ENCODE data around the gene FUT1. TPM values are rescaled to one million over a fixed set of nuclear protein-coding genes. Genes with fewer than 3 reads are reported as not detected.

Gene FUT1
- total and polyA plus RNA-seq, 9 of the 15 experiments (the other 6 are each of a cell fraction or from before 2014, with no cell fraction given), result 2.3 to 18.5 (median 8.8) TPM

GRCh38 chr19:48703316-48703715 is 49.1 kb downstream of the FUT1 start:
- ChIA-PET CTCF (ENCODE audit: low intra/inter-chr PET ratio) (no interaction called here), POLR2A (no interaction called here)
- DNase-seq (ENCODE audit: extremely low read depth in 1 of 4, low spot score in 3 of 4) (no peak), ATAC-seq (no peak), FAIRE-seq (no peak)
- in situ Hi-C loops (cut with MboI) (no loop called here), intact Hi-C loops (cut with micrococcal nuclease) (no loop called here)
- Histone ChIP-seq H3K4me3 (no peak overlapping the region), H3K27me3 (ENCODE audit: control insufficient read depth in 2 of 2, insufficient read depth in 2 of 2, low read length in 2 of 2) (no peaks in the 10 kb centered on the region), H2AFZ (ENCODE audit: low read depth, low read length) (no peak overlapping the region), H4K20me1 (replicated peaks; ENCODE audit: control insufficient read depth, insufficient read depth, low read length) (no peaks in the 10 kb centered on the region), H3K9me3 (replicated peaks; ENCODE audit: control insufficient read depth, insufficient read depth, low read depth, low read length) (no peaks in the 10 kb centered on the region), H3K36me3 (ENCODE audit: control insufficient read depth, insufficient read depth, low read length) (no peaks in the 10 kb centered on the region), H3K9ac (ENCODE audit: insufficient read depth in 1 of 2, low read depth in 2 of 2, low read length in 2 of 2) (no peak overlapping the region; a peak in 1 of 4 replicates), H3K27ac (ENCODE audit: extremely low read depth, low read depth, low read length) (no peak overlapping the region), H3K9me1 (ENCODE audit: control insufficient read depth, insufficient read depth, low read length) (no peaks in the 10 kb centered on the region), H3K4me2 (ENCODE audit: insufficient read depth, low read length) (no peak overlapping the region), H3K79me2 (ENCODE audit: control insufficient read depth, insufficient read depth, low read length) (no peaks in the 10 kb centered on the region), H3K4me1 (replicated peaks in 1 of 2; ENCODE audit: control insufficient read depth in 2 of 2, insufficient read depth in 2 of 2, low read length in 2 of 2) (peaks cover 4 to 13% of the 10 kb centered on the region in 2 experiments; a peak in 4 of 5 replicates)
- TF ChIP-seq BMI1 (IDR thresholded peaks at IDR 0.05; ENCODE audit: low read length) (no peak), KDM2B (CRISPR knock-in tag; IDR thresholded peaks at IDR 0.05) (no peak), MCM3 (IDR thresholded peaks at IDR 0.05) (no peak), SIN3B (IDR thresholded peaks at IDR 0.05; ENCODE audit: low read depth) (no peak), ETS2 (tag; IDR thresholded peaks at IDR 0.05; ENCODE audit: borderline replicate concordance, poor library complexity, severe bottlenecking) (no peak)
- TF ChIP-seq, protein P1, sequence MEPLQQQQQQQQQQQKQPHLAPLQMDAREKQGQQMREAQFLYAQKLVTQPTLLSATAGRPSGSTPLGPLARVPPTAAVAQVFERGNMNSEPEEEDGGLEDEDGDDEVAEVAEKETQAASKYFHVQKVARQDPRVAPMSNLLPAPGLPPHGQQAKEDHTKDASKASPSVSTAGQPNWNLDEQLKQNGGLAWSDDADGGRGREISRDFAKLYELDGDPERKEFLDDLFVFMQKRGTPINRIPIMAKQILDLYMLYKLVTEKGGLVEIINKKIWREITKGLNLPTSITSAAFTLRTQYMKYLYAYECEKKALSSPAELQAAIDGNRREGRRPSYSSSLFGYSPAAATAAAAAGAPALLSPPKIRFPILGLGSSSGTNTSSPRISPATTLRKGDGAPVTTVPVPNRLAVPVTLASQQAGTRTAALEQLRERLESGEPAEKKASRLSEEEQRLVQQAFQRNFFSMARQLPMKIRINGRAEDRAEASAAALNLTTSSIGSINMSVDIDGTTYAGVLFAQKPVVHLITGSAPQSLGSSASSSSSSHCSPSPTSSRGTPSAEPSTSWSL (CRISPR knock-in tag; IDR thresholded peaks at IDR 0.05; ENCODE audit: borderline replicate concordance), result no peak
- TF ChIP-seq, protein P2, sequence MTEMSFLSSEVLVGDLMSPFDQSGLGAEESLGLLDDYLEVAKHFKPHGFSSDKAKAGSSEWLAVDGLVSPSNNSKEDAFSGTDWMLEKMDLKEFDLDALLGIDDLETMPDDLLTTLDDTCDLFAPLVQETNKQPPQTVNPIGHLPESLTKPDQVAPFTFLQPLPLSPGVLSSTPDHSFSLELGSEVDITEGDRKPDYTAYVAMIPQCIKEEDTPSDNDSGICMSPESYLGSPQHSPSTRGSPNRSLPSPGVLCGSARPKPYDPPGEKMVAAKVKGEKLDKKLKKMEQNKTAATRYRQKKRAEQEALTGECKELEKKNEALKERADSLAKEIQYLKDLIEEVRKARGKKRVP (CRISPR knock-in tag; IDR thresholded peaks at IDR 0.05), result no peak
- 85% methylated on average over 21 of the region's 23 CpGs for WGBS (ENCODE audit: insufficient coverage, low coverage, missing lambda C conversion rate)
- no TSS peak for BruUV-seq (replicated peaks)

Measured in K562 (cell line).